ENCODE measurements around the gene ASXL2.
A peak's percentile ranks its signal among the peaks of the same experiment; 100 is the strongest.
"Not testable (repeated sequence)": the region's sequence is repeated elsewhere in the genome, so short reads cannot be mapped to it uniquely, and the experiment has no call there.

The ASXL2 gene

GRCh38 chr2:25710750-25711149, 167.5 kb downstream of the ASXL2 start:
- H3K4me3 ChIP-seq (ENCODE audit: low read length): no peak overlapping the region
- DNase-seq (ENCODE audit: low read depth, low spot score): no peak

GRCh38 chr2:25709349-25709748, 168.9 kb downstream of the ASXL2 start:
- no peak overlapping the region for H3K4me3 ChIP-seq (ENCODE audit: low read length)
- DNase-seq (ENCODE audit: low read depth, low spot score): no peak

- DNase-seq (ENCODE audit: low read depth, low spot score): no peak
- no peak overlapping the region for H3K4me3 ChIP-seq (ENCODE audit: low read length)
These were observed 170.2 kb downstream of the ASXL2 start for GRCh38 chr2:25707927-25708590.

- not testable (repeated sequence) for DNase-seq (ENCODE audit: low read depth, low spot score); H3K4me3 ChIP-seq (ENCODE audit: low read length)
These were observed 172.7 kb downstream of the ASXL2 start for GRCh38 chr2:25705575-25705974.

GRCh38 chr2:25701801-25702200, 176.5 kb downstream of the ASXL2 start:
- no peak overlapping the region for H3K4me3 ChIP-seq (ENCODE audit: low read length)
- no peak for DNase-seq (ENCODE audit: low read depth, low spot score)

GRCh38 chr2:25700221-25700660, 178.0 kb downstream of the ASXL2 start:
- H3K4me3 ChIP-seq (ENCODE audit: low read length): no peak overlapping the region
- DNase-seq (ENCODE audit: low read depth, low spot score): peak; percentile 22

- DNase-seq (ENCODE audit: low read depth, low spot score): no peak
- no peak overlapping the region for H3K4me3 ChIP-seq (ENCODE audit: low read length)
These were observed 179.1 kb downstream of the ASXL2 start for GRCh38 chr2:25699216-25699615.

- DNase-seq (ENCODE audit: low read depth, low spot score): no peak
- H3K4me3 ChIP-seq (ENCODE audit: low read length): no peak overlapping the region
These were observed 179.5 kb downstream of the ASXL2 start for GRCh38 chr2:25698752-25699151.

- no peak overlapping the region for H3K4me3 ChIP-seq (ENCODE audit: low read length)
- no peak for DNase-seq (ENCODE audit: low read depth, low spot score)
These were observed 180.5 kb downstream of the ASXL2 start for GRCh38 chr2:25697559-25698341.

- H3K4me3 ChIP-seq (ENCODE audit: low read length): no peak overlapping the region
- DNase-seq (ENCODE audit: low read depth, low spot score): no peak
These were observed 185.4 kb downstream of the ASXL2 start for GRCh38 chr2:25692737-25693445.

- no peak overlapping the region for H3K4me3 ChIP-seq (ENCODE audit: low read length)
- no peak for DNase-seq (ENCODE audit: low read depth, low spot score)
These were observed 186.1 kb downstream of the ASXL2 start for GRCh38 chr2:25692143-25692542.

GRCh38 chr2:25690058-25690457, 188.2 kb downstream of the ASXL2 start:
- DNase-seq (ENCODE audit: low read depth, low spot score): no peak
- H3K4me3 ChIP-seq (ENCODE audit: low read length): no peak overlapping the region

- no peak overlapping the region for H3K4me3 ChIP-seq (ENCODE audit: low read length)
- DNase-seq (ENCODE audit: low read depth, low spot score): no peak
These were observed 190.1 kb downstream of the ASXL2 start for GRCh38 chr2:25688236-25688635.

- no peak for DNase-seq (ENCODE audit: low read depth, low spot score)
- no peak overlapping the region for H3K4me3 ChIP-seq (ENCODE audit: low read length)
These were observed 192.5 kb downstream of the ASXL2 start for GRCh38 chr2:25685741-25686140.

- DNase-seq (ENCODE audit: low read depth, low spot score): no peak
- H3K4me3 ChIP-seq (ENCODE audit: low read length): no peak overlapping the region
These were observed 193.5 kb downstream of the ASXL2 start for GRCh38 chr2:25684577-25685473.

All from Jurkat, Clone E6-1 (cell line).